GM12873 (cell line): ENCODE results near the gene IRF9.

ENCODE experiments used
- TF ChIP-seq, protein P1 (sequence below): IDR thresholded peaks from 2 replicates; pipeline ENCODE4 v1.5.1; 2012; ENCODE audit warnings: low read depth, mild to moderate bottlenecking, moderate library complexity, low read length, control low read depth; ENCODE audit not compliant: insufficient read depth; ENCODE audit errors: missing control alignments

The IRF9 gene, protein sequence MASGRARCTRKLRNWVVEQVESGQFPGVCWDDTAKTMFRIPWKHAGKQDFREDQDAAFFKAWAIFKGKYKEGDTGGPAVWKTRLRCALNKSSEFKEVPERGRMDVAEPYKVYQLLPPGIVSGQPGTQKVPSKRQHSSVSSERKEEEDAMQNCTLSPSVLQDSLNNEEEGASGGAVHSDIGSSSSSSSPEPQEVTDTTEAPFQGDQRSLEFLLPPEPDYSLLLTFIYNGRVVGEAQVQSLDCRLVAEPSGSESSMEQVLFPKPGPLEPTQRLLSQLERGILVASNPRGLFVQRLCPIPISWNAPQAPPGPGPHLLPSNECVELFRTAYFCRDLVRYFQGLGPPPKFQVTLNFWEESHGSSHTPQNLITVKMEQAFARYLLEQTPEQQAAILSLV

GRCh38 chr14:24160850-24161804 lies at the start of gene IRF9:
Gene IRF9 (plus strand): TSS chr14:24161265. CDS start chr14:24162145, 880 bp downstream.
- TF ChIP-seq, protein P1, sequence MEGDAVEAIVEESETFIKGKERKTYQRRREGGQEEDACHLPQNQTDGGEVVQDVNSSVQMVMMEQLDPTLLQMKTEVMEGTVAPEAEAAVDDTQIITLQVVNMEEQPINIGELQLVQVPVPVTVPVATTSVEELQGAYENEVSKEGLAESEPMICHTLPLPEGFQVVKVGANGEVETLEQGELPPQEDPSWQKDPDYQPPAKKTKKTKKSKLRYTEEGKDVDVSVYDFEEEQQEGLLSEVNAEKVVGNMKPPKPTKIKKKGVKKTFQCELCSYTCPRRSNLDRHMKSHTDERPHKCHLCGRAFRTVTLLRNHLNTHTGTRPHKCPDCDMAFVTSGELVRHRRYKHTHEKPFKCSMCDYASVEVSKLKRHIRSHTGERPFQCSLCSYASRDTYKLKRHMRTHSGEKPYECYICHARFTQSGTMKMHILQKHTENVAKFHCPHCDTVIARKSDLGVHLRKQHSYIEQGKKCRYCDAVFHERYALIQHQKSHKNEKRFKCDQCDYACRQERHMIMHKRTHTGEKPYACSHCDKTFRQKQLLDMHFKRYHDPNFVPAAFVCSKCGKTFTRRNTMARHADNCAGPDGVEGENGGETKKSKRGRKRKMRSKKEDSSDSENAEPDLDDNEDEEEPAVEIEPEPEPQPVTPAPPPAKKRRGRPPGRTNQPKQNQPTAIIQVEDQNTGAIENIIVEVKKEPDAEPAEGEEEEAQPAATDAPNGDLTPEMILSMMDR, result peak; percentile 94

- TF ChIP-seq, protein P1, result no peak
Observed at GRCh38 chr14:24113379-24113800, 47.7 kb upstream of the IRF9 start.

- TF ChIP-seq, protein P1, result no peak
Observed at GRCh38 chr14:24113801-24114531, 47.1 kb upstream of the IRF9 start.

DNA sequence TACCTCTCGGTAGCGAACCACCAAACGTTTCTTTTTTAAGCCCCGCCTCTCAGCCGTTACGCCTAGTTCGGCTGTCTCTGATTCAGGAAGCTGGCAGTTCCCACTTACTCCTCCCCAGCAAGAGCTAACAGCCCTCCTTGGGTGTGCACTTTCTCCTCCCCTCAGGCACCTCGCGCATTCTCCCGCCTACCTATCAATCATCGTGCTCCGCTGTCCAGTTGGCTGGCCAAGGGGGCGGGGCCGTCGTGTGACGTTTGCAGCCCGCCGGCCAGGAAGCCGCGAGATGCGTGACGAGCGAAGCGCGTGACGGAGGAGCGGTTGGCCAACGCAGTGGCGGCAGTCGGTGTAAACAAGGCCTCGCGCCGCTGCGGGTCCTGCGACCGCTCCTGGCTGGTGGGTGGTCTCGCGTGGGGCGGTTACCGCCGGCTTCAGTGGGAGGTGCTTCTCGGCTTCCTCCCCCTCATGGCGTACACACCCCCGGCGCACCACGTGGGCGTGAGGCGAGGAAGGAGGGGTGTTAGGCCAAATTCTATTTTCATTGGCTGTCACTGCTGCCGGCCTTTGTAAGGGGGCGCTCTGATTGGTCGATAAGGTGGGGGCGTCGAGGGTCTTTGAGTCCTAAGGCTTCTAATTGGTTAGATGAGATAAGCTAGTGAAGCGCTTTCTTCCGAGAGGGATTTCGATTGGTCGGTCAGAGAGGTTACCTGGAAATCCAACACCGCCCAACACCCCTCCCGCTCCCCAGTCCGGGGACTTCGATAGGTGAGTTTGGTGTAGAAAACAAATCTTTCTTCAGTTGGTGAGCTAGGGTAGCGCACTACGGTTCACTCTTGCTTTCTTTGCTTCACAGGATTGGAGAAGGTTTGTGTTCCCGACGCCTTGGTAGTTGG lies 46.3 kb upstream of the IRF9 start, which contains the start of the genes DCAF11 and NRL:
DCAF11 (plus strand) TSS at position 246 of the 890 bp plus-strand sequence. CDS start 818 bp downstream, outside the sequence.
NRL (minus strand) TSS at position 418 of the 890 bp plus-strand sequence. CDS start 32,101 bp downstream, outside the sequence.
- TF ChIP-seq, protein P1, result no peak

DNA sequence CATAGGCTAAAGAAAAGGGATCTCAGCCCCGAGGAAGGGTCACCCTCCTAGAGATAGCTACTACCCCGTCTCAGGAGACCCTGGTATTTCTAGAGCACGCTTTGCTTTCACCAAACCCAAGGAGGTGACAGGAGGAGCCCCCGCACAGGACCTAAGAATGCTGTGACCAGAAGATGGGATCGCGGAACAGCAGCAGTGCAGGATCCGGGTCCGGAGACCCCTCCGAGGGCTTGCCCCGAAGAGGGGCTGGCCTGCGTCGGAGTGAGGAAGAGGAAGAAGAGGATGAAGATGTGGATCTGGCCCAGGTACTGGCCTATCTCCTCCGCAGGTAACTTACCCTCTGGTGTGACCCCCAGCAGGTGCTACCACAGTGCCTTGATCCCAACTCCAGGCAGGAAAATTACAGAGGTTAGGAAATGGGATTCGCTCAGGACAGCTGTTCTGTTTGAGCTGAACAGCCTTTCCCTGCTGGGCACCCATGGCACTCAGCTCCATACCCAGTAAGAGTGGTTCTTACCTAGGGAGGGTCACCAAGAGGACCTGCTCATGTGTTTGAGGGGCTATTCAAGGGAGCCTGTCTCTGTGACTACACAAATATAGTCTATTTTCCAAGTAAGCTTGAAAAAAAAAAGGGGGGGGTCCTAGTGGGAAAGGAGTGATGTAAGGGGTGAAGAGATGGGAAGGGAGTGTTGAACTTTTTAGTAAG lies 45.5 kb upstream of the IRF9 start:
- TF ChIP-seq, protein P1, result no peak
